Esophagus muscularis mucosa (tissue), 4 donors: ENCODE measurements around the gene TMEM131L.

Experiments
- CTCF ChIP-seq, 3 experiments: fragments of 200-600 bp in 2 of 3; fragments of 450-650 bp in 1 of 3; sonication (generic) in 2 of 3; IDR thresholded peaks; one replicate each; pipeline ENCODE4 v1.5.1; 2017 to 2019; ENCODE audit warnings: antibody characterized with exemption in 3 of 3, mild to moderate bottlenecking in 2 of 3, moderate library complexity in 1 of 3
- EP300 ChIP-seq: sonication (generic); formaldehyde crosslinking; IDR thresholded peaks from one replicate; pipeline ENCODE4 v1.6.1; 2017; ENCODE audit warnings: antibody characterized with exemption
- POLR2A ChIP-seq: fragments of 450-650 bp; IDR thresholded peaks from one replicate; pipeline ENCODE4 v1.6.1; 2017; ENCODE audit warnings: antibody characterized with exemption, moderate library complexity, mild to moderate bottlenecking, low read depth
- POLR2AphosphoS5 ChIP-seq, 2 donors: sonication (generic); formaldehyde crosslinking; IDR thresholded peaks; one replicate each; pipeline ENCODE4 v1.6.1; 2017; ENCODE audit warnings: antibody characterized with exemption in 2 of 2

- TF ChIP-seq EP300 = no peak
- TF ChIP-seq POLR2A = no peak
- no peak for TF ChIP-seq CTCF (IDR thresholded peaks at IDR 0.05)
- TF ChIP-seq POLR2AphosphoS5 (IDR thresholded peaks at IDR 0.05) = no peak
These were observed 48.0 kb upstream of the TMEM131L start for GRCh38 chr4:153418121-153418520.
